SK-N-SH treated with all-trans-retinoic acid at 6 μM for 48 hours (cell line): ENCODE results near the gene WTAP.

Experiments
- BACH2 ChIP-seq: fragments of 250-450 bp; sonication (Bioruptor Pico); IDR thresholded peaks from 2 replicates; pipeline ENCODE4 v1.9.0; 2021; ENCODE audit warnings: mild to moderate bottlenecking, borderline replicate concordance
- CREB5 ChIP-seq: fragments of 250-450 bp; sonication (Bioruptor Pico); IDR thresholded peaks from 2 replicates; pipeline ENCODE4 v1.5.1; 2020; ENCODE audit warnings: low read depth, mild to moderate bottlenecking, moderate library complexity
- CSDC2 ChIP-seq: fragments of 250-450 bp; sonication (Bioruptor Pico); IDR thresholded peaks from 2 replicates; pipeline ENCODE4 v1.5.0; 2020; ENCODE audit warnings: mild to moderate bottlenecking, moderate library complexity
- ISL1 ChIP-seq: fragments of 250-450 bp; sonication (Bioruptor Pico); IDR thresholded peaks from 2 replicates; pipeline ENCODE4 v2.1.2; 2022; ENCODE audit warnings: mild to moderate bottlenecking, moderate library complexity
- OSR1 ChIP-seq: fragments of 250-450 bp; sonication (Bioruptor Pico); IDR thresholded peaks from 2 replicates; pipeline ENCODE4 v1.8.0; 2022; ENCODE audit warnings: moderate library complexity, mild to moderate bottlenecking, inconsistent platforms
- PATZ1 ChIP-seq: fragments of 250-450 bp; sonication (Bioruptor Pico); IDR thresholded peaks from 2 replicates; pipeline ENCODE4 v1.8.0; 2020; ENCODE audit warnings: mild to moderate bottlenecking, moderate library complexity, borderline replicate concordance
- PPARA ChIP-seq: fragments of 250-450 bp; sonication (Bioruptor Pico); IDR thresholded peaks from 2 replicates; pipeline ENCODE4 v1.5.0; 2020; ENCODE audit warnings: mild to moderate bottlenecking, borderline replicate concordance
- RARB ChIP-seq: fragments of 250-450 bp; sonication (Bioruptor Pico); IDR thresholded peaks from 2 replicates; pipeline ENCODE4 v1.8.0; 2021; ENCODE audit warnings: mild to moderate bottlenecking, moderate library complexity
- TSHZ2 ChIP-seq: fragments of 250-450 bp; sonication (Bioruptor Pico); IDR thresholded peaks from 2 replicates; pipeline ENCODE4 v1.5.0; 2020; ENCODE audit warnings: mild to moderate bottlenecking, moderate library complexity
- ZFP3 ChIP-seq: fragments of 250-450 bp; sonication (Bioruptor Pico); IDR thresholded peaks from 2 replicates; pipeline ENCODE4 v1.5.0; 2020; ENCODE audit warnings: mild to moderate bottlenecking, moderate library complexity
- ZFP30 ChIP-seq: fragments of 450-650 bp; formaldehyde crosslinking; IDR thresholded peaks from 2 replicates; pipeline ENCODE4 v1.5.0; 2022; ENCODE audit warnings: mild to moderate bottlenecking, moderate library complexity
- ZNF70 ChIP-seq: fragments of 450-650 bp; formaldehyde crosslinking; IDR thresholded peaks from 2 replicates; pipeline ENCODE4 v1.5.0; 2020; ENCODE audit warnings: mild to moderate bottlenecking, moderate library complexity

- TF ChIP-seq CSDC2 (no peak), ZFP30 (CRISPR knock-in tag) (no peak), PPARA (CRISPR knock-in tag) (no peak), RARB (CRISPR knock-in tag) (no peak), ZNF70 (CRISPR knock-in tag) (no peak), ZFP3 (CRISPR knock-in tag) (no peak), ISL1 (CRISPR knock-in tag) (no peak), TSHZ2 (CRISPR knock-in tag) (no peak), BACH2 (CRISPR knock-in tag) (no peak), CREB5 (CRISPR knock-in tag) (no peak), PATZ1 (CRISPR knock-in tag) (no peak), OSR1 (CRISPR knock-in tag) (no peak)
These were observed 29.2 kb downstream of the WTAP start for GRCh38 chr6:159756508-159756907.
